Activated CD8-positive, alpha-beta T cell treated with anti-CD3 and anti-CD28 coated beads, Interleukin-2, amount 10 ng/mL, durations not matched to agents 7 days and 5 days (primary cell): ENCODE measurements around the gene MAD1L1. TPM values are rescaled to one million over a fixed set of nuclear protein-coding genes. Genes with fewer than 3 reads are reported as not detected.
"Not testable (repeated sequence)": the region's sequence is repeated elsewhere in the genome, so short reads cannot be mapped to it uniquely, and the experiment has no call there.

Source experiments
- ATAC-seq: fragments of 150-1000 bp; cut with Tn5 transposase; one replicate; pipeline ENCODE4 v1.10.0; 2021; ENCODE audit warnings: moderate library complexity
- CTCF ChIA-PET: fragments of 350-600 bp; sonication (Branson Sonifier 250); formaldehyde crosslinking; loops from one replicate; lab custom pipeline; 2021; ENCODE audit warnings: antibody characterized with exemption; lab: Charles Lee
- POLR2A ChIA-PET: fragments of 350-600 bp; sonication (Branson Sonifier 250); formaldehyde crosslinking; loops from one replicate; lab custom pipeline; 2021; ENCODE audit warnings: antibody characterized with exemption; lab: Charles Lee
- DNase-seq: peaks from one replicate; pipeline ENCODE4 v3.0.0-alpha.2; 2020
- H3K27ac Mint-ChIP-seq: one replicate; pipeline ENCODE4 v1.8.0; 2021; ENCODE audit warnings: mild to moderate bottlenecking, mixed read lengths
- H3K27me3 Mint-ChIP-seq: one replicate; pipeline ENCODE4 v1.8.0; 2021; ENCODE audit warnings: low read depth, mixed read lengths
- H3K36me3 Mint-ChIP-seq: one replicate; pipeline ENCODE4 v1.8.0; 2021; ENCODE audit warnings: low read depth, mixed read lengths
- H3K4me1 Mint-ChIP-seq: one replicate; pipeline ENCODE4 v1.8.0; 2021; ENCODE audit warnings: low read depth, mixed read lengths
- H3K4me3 Mint-ChIP-seq: one replicate; pipeline ENCODE4 v1.8.0; 2021; ENCODE audit warnings: mild to moderate bottlenecking, mixed read lengths
- H3K9me3 Mint-ChIP-seq: one replicate; pipeline ENCODE4 v1.8.0; 2022; ENCODE audit warnings: mixed read lengths; ENCODE audit not compliant: insufficient read depth
- total RNA-seq, 2 experiments: library from RNA; stranded (reverse); gene quantifications; one replicate each; pipeline ENCODE4 v1.2.3, GENCODE V29; 2021

Gene MAD1L1
- total RNA-seq, 2 experiments from 2014 or later: 79.8 to 82.7 TPM

DNA sequence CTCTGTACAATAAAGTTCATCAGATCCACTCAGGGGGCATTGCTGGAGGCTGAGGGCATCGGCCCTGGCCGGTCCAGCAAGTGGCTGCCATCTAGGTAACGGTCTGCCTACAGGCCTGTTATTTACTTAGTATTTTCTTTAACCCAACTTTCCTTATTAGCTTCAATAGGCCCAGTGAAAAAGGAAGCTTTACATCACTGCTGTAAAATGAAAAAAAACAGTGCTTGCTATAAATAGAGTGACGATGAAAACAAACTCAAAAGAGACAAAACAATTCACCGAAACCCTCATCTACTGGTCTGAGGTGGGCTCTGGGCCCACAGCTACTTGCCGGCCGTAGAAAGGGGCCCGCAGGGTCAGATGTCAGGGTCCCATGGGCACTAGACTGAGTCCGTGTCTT lies 370.2 kb downstream of the MAD1L1 start:
- H3K9me3 Mint-ChIP-seq: no peaks in the 10 kb centered on the region
- no peaks in the 10 kb centered on the region for H3K4me1 Mint-ChIP-seq
- no peaks in the 10 kb centered on the region for H3K27me3 Mint-ChIP-seq
- CTCF ChIA-PET: no interaction called here
- no peak for ATAC-seq
- no peaks in the 10 kb centered on the region for H3K36me3 Mint-ChIP-seq
- POLR2A ChIA-PET: no interaction called here
- no peak overlapping the region for H3K4me3 Mint-ChIP-seq
- peak overlapping the region; percentile 25 for H3K27ac Mint-ChIP-seq
- DNase-seq: no peak

DNA sequence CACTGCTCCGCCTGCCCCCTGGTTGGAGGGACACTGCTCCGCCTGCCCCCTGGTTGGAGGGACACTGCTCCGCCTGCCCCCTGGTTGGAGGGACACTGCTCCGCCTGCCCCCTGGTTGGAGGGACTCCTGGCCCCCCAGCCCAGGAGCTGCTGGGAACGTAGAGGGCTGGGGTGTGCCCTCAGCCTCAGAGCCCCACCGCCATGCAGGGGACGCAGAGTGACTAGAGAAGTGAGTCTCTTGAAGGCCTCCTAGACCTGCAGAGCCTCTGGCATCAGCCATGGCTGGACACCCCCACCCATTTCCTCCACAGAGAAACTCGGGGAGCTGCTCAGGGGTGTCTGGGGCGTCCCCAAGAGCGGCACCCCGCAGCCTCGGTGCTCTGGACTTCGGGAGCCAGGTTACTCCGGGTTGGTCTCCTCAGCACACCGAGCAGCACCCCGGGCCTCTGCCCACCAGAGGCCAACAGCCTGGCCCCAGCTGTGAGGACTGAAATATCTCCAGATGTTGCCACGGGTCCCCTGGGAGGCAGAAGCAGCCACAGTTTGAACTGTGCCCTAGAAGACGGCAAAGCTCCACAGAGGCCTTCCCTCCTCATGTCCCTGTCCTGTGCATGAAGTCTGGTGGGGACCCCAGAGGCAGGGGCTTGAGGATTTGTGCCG lies 370.8 kb downstream of the MAD1L1 start:
- Mint-ChIP-seq H3K4me3 (no peak overlapping the region), H3K36me3 (no peaks in the 10 kb centered on the region), H3K9me3 (no peaks in the 10 kb centered on the region), H3K27me3 (no peaks in the 10 kb centered on the region), H3K27ac (peak overlapping the region; percentile 25), H3K4me1 (no peaks in the 10 kb centered on the region)
- POLR2A ChIA-PET: no interaction called here
- CTCF ChIA-PET: no interaction called here
- DNase-seq: no peak
- no peak for ATAC-seq

DNA sequence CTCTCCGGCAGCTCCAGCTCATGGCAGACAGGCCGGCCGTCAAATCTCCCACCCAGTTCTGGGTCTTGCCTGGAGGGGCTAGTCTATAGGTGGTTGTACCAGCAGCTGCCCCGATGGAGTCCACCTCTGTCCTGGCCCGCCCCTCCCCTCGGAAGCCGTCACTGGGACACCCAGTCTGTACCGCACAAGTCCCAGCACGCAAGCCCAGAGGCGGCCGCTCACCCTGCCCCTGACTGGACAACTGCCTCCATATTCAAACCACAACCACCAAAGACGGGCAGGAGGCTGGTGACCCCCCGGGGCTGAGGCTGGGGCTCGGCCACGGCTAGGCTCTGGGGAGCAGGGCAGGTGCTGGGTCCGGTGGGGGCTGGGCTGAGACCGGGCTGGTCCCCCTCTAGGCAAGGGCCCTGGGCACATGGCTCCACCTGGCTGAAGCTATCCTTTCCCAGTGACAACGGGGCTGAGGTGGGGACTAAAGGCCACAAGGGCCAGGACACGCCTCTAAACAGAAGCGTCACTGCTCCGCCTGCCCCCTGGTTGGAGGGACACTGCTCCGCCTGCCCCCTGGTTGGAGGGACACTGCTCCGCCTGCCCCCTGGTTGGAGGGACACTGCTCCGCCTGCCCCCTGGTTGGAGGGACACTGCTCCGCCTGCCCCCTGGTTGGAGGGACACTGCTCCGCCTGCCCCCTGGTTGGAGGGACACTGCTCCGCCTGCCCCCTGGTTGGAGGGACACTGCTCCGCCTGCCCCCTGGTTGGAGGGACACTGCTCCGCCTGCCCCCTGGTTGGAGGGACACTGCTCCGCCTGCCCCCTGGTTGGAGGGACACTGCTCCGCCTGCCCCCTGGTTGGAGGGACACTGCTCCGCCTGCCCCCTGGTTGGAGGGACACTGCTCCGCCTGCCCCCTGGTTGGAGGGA lies 371.6 kb downstream of the MAD1L1 start:
- POLR2A ChIA-PET, ATAC-seq, H3K4me3 Mint-ChIP-seq: not testable (repeated sequence)

DNA sequence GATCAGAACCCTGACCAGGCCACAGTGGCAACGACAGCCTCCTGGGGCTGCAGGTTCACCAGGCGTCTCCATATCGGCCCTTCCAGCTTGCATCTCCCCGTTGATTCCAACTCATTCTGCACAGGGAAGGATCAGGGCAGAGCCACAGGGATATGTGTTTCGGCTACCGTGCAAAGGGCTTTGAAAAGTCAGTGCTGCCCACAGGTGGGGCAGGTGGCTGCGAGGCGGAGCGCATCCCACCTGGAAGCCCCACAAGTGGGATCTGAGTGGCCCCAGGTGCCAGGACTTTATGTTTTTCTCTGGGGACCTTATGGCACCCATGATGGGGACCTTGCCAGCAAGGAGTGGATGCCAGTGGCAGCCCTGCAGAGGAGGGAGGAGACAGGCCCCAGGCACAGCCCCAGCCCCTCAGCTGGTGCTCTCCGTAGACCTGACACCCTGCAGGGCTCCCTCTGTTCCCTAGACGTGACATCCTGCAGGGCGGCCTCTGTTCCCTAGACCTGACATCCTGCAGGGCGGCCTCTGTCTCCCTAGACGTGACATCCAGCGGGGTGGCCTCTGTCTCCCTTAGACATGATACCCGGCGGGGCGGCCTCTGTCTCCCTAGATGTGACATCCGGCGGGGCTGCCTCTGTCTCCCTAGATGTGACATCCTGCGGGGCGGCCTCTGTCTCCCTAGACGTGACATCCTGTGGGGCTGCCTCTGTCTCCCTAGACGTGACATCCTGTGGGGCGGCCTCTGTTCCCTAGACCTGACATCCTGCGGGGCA lies 373.3 kb downstream of the MAD1L1 start:
- CTCF ChIA-PET: no interaction called here
- Mint-ChIP-seq H3K36me3 (peaks cover 8% of the 10 kb centered on the region), H3K27ac (no peak overlapping the region), H3K9me3 (no peaks in the 10 kb centered on the region), H3K27me3 (no peaks in the 10 kb centered on the region), H3K4me3 (no peak overlapping the region), H3K4me1 (peaks cover 12% of the 10 kb centered on the region)
- no peak for DNase-seq
- POLR2A ChIA-PET: no interaction called here
- ATAC-seq: no peak

More for the DNA sequence above, 371.6 kb downstream of the MAD1L1 start:
- DNase-seq, H3K36me3 Mint-ChIP-seq, H3K9me3 Mint-ChIP-seq, CTCF ChIA-PET, H3K27me3 Mint-ChIP-seq, H3K4me1 Mint-ChIP-seq, H3K27ac Mint-ChIP-seq: not testable (repeated sequence)

DNA sequence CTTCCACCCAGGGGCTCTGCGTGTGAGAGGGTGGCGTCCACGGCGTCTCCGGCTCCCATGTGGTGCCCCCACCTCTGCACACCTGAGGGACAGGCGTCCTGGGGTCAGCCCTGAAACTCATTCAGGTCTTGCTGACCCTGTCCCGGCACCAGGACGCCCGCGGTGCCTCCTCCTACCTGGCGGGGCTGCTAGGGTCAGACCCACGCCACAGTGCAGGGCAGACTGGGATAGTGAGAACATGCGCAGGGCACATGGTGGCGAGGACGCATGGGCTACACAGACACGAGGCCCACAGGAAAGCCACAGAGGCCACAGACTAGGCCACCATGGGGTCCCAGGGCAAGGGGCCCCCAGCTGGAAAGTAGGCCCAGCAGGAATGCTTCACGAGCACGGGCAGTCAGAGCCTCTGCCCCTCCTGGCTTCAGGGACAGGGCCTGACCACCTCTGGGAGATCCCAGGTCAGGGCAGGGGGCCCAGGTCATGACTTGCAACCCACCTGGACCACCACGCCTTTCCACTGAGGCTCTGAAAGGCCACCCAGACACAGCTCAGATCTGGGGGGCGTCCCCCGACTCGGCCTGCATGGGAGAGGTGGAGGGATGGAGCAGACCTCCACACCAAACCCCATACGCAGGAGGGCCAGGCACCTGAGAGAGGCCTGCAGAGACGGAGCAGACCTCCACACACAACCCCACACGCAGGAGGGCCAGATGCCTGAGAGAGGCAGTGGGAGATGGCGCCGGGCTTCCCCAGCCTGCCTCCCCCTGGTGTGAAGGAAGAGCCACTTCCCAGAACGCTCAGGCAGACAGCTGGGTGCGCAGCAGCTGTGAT lies 374.1 kb downstream of the MAD1L1 start:
- POLR2A ChIA-PET: no interaction called here
- H3K9me3 Mint-ChIP-seq: no peaks in the 10 kb centered on the region
- ATAC-seq (no peak), DNase-seq (no peak)
- no peaks in the 10 kb centered on the region for H3K27me3 Mint-ChIP-seq
- peaks cover 18% of the 10 kb centered on the region for H3K4me1 Mint-ChIP-seq
- peaks cover 9% of the 10 kb centered on the region for H3K36me3 Mint-ChIP-seq
- H3K27ac Mint-ChIP-seq: no peak overlapping the region
- no peak overlapping the region for H3K4me3 Mint-ChIP-seq
- CTCF ChIA-PET: no interaction called here

DNA sequence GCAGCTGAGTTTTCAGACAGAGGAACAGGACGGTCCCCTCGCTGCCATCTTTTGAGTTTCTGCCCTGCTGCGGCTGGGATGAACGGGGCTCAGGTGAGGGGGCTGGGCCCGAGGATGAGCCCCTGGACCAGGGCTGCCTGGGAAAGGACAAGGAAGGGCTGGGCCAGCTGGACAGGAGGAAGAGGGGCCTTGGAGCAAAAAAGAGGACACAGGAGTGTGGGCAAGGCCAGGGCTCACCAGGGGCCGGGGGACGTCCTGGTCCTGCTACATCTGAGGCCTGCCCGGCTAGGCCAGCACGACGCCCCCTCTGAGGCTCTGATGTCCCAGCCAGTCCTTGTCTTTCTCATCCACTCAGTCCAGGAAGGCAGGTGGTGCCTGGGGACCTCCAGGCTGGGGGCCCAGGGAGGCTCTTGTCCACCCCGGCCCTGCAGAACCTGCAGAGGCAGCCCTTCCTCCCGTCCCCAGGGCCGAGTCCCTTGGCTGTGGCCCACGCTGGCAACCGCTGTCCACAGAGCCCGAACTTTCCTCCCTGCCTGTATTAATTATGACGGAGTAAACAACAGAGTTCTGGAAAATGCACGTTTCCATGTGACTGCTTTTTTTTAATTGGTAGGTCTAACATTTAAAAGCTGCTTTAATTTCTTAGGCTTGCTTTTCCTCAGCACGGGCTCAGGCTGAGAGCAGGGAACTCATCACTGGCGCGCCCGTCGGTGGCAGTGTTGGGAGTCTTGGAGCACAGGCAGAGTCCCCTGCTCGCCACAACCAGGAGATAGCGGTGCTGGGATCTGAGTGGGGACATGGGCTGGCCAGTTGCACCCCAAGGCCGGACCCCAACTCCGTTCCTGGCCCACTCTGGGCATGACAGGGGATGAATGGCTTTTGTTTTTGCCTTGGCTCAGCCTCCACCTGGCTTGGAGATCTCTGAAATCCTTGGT lies 375.0 kb downstream of the MAD1L1 start:
- Mint-ChIP-seq H3K4me1 (peaks cover 18% of the 10 kb centered on the region), H3K27me3 (no peaks in the 10 kb centered on the region), H3K27ac (no peak overlapping the region), H3K9me3 (no peaks in the 10 kb centered on the region), H3K4me3 (no peak overlapping the region), H3K36me3 (peaks cover 9% of the 10 kb centered on the region)
- ATAC-seq: no peak
- POLR2A ChIA-PET: no interaction called here
- DNase-seq: no peak
- CTCF ChIA-PET: no interaction called here

DNA sequence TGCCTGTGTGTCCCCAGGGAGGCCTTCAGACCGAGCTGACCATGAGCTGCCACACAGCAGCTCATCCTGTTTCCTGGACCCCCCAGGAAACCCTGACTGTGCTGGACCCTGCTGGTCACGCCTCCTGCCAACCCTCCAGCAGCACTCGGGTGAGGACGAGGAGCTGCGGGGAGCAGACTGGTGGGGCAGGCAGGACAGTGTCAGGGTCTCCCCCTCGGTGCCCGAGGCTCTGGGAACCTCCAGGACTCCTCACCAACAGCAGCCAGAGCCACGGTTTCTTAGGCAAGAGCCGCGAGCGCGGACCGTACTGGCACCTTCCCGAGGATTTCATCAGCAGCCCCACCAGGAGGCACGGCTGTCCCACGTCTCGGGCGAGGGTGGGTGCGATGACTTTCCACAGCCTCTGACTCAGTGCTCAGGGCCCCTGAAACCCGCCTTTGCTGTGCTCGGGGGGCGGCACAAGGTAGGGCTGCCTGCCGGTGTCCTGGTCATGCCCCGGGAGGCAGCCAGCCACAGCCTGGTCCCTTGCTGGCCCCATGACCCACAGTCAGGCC lies 375.8 kb downstream of the MAD1L1 start:
- DNase-seq (no peak), ATAC-seq (no peak)
- Mint-ChIP-seq H3K9me3 (no peaks in the 10 kb centered on the region), H3K27me3 (no peaks in the 10 kb centered on the region), H3K27ac (no peak overlapping the region), H3K4me3 (no peak overlapping the region), H3K36me3 (peaks cover 9% of the 10 kb centered on the region), H3K4me1 (peaks cover 18% of the 10 kb centered on the region)
- ChIA-PET CTCF (no interaction called here), POLR2A (no interaction called here)

DNA sequence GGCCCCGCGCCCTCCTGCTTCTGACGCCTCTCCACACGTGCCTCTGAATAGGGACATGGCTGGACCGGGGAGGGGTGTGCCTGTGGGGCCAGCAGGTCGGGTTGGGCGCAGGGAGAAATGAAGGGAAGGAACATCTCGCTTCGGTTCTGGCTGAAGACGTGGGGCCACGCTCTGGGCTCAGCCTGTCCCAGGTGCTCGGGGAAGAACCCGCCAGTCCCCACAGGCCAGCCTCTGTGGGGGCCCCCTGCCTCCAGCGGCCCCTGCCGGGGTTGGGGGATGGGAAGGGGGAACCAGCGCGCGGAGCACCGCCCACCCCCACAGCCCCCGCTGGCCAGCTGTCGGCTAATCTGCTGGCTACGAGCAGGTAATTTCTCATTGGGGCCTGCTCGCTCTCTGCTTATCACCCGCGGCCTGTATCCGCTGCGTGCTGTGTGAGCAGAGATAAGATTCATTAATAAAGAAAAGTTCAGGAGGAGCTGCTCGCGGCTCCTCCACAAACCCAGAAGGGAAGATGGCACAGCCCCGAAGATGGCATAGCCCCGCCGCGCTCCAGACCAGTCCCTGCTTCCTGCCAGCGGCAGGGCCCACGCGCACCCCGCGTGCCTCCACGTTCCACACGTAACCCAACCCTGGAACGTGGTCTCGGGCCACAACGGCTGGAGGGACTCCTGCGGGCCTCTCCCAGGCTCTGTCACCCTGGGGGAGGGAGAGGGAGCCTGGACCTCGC lies 376.4 kb downstream of the MAD1L1 start:
- ChIA-PET CTCF (no interaction called here), POLR2A (no interaction called here)
- Mint-ChIP-seq H3K4me1 (peaks cover 18% of the 10 kb centered on the region), H3K4me3 (no peak overlapping the region), H3K9me3 (no peaks in the 10 kb centered on the region), H3K36me3 (peaks cover 9% of the 10 kb centered on the region), H3K27me3 (no peaks in the 10 kb centered on the region), H3K27ac (no peak overlapping the region)
- no peak for ATAC-seq
- no peak for DNase-seq

DNA sequence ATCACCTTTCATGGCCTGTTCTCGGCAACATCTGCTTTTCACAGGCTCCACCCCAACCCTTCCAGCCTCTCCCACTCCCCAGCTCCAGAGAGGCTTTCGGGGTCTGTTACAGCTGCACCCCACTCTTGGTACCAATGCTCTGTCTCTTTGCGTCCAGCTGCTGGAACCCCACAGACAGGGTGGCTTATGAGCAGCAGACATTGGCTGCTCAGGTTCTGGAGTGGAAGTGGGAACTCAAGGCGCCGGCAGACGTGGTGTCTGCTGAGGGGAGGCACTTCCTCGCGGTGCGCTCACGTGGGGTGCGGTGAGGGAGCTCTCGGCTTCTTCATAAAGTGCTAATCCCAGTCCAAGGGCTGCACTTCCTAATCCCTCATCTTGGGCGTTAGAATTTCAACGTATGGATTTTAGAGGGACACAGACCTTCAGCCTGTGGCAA lies 377.0 kb downstream of the MAD1L1 start:
- Mint-ChIP-seq H3K27me3 (no peaks in the 10 kb centered on the region), H3K27ac (no peak overlapping the region)
- POLR2A ChIA-PET: no interaction called here

More for the DNA sequence above, 377.0 kb downstream of the MAD1L1 start:
- Mint-ChIP-seq H3K4me1 (peaks cover 18% of the 10 kb centered on the region), H3K9me3 (no peaks in the 10 kb centered on the region), H3K36me3 (peaks cover 9% of the 10 kb centered on the region), H3K4me3 (no peak overlapping the region)
- no peak for DNase-seq
- CTCF ChIA-PET: no interaction called here
- ATAC-seq: no peak
